Measurements from ENCODE around the gene RTP5. TPM values are rescaled to one million over a fixed set of nuclear protein-coding genes. Genes with fewer than 3 reads are reported as not detected.

RTP5 gene
- total RNA-seq, result not detected in 2 replicates

DNA sequence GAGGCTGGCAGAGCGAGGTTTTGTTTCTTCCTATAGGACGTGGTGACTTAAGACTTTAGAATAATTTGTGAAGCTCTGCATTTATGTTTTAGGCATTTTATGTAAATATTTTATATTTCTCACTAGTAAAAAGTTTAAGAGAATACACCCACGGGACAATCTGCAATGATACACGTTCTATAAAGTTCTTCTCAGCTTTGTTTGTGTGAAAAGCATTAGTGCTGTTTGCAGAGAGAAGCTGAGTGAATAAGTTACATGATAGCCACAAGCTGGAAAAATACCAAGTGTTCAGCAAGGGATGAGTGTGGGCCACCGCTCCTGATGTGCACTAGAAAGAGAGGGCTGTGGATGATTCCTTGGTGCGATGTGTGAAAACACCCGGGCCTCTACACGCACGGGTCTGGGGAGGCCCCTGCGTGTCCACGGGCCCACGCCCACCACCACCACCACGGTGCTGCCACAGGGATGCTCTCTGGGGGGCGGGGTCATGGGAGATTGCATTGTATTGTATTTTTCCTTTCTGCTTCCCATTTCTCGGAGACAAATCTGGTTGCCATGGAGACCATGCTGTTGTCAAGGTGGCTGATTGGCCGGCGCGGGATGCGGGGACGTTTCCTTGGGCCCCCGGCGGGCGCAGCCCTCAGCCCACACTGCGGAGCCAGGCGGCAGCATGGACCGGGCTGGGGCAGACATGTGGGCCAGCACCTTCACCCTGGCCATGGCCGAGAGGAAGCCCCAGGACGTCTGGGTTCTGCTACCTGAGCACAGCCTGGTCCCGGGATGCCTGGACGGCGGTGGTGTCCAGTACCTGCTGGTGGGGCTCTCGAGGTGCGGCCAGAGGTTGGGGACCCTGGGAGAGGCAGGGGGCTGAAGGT is at the start of gene RTP5:
TSS of gene RTP5 (plus strand) at position 643 of the 875 bp plus-strand sequence. CDS start at position 671, 28 bp downstream.

DNA sequence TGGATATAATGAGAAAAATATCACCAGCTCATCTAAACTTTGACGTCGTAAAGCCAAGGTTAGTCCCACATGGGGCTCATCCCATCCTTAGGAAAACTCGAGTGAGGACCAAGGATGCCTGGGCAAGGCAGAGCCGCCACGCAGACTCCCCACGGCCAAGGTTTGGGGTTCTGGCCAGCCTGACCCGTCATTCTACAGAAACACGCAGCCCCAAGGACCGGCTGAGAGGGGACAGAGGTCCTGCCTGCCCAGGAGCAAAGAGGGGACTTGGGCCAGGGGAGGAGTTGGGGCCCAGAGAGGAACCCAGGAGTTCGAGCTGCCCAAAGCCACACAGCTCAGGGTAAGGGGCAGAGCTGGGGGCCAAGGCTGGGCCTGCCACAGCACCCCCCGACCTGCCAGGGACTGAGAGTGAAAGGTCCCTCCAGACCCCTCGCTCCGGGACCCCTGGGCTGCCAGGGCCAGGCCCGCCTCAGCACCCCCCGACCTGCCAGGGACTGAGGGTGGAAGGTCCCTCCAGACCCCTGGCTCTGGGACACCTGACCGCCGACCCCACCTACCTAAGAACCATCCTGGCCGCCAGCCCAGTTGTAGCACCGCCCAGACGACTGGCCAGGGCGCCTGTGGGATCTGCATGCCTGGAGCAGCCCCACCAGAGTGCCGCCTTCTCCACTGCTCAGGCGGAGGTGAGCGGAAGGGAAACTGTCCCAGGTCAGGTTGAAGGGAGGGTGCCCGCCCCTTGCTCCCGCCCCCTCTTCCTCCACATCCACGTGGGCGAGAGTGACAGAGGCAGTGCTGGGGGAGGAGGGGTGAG is 11.1 kb upstream of the RTP5 start, which contains the start of gene PDCD1:
TSS of gene PDCD1 (minus strand) at position 689 of the 811 bp plus-strand sequence. CDS start at position 633, 56 bp downstream.

Other genes starting within 250 kb of the RTP5 start
- gene THAP4, start 232.6 kb upstream of the RTP5 start, total RNA-seq, result 48.9 and 50.4 TPM in 2 replicates
- gene ATG4B, start 232.0 kb upstream of the RTP5 start, total RNA-seq, result 75.1 and 77.1 TPM in 2 replicates
- 27.4 and 42.6 TPM in 2 replicates for gene DTYMK, start 182.9 kb upstream of the RTP5 start, total RNA-seq
- 21.7 and 22.0 TPM in 2 replicates for gene ING5, start 167.7 kb upstream of the RTP5 start, total RNA-seq
- gene D2HGDH, start 135.1 kb upstream of the RTP5 start, total RNA-seq, result 7.8 and 14.7 TPM in 2 replicates
- 0.09 TPM in 1 of 2 replicates, not detected in the other for gene GAL3ST2, start 92.9 kb upstream of the RTP5 start, total RNA-seq
- gene NEU4, start 60.5 kb upstream of the RTP5 start, total RNA-seq, result not detected in 2 replicates
- gene PDCD1, start 10.8 kb upstream of the RTP5 start, total RNA-seq, result not detected in 2 replicates

Measured in endothelial cell of coronary artery (primary cell).